HPDE6-E6E7 (cell line): ENCODE results near the gene ZNF665.
"Not testable (repeated sequence)": the region's sequence is repeated elsewhere in the genome, so short reads cannot be mapped to it uniquely, and the experiment has no call there.

Experiments
- DNase-seq: peaks from one replicate; pipeline ENCODE4 v3.0.0; 2011; ENCODE audit warnings: missing footprints; ENCODE audit errors: extremely low spot score

Gene ZNF665

GRCh38 chr19:53158119-53158656, 35.0 kb downstream of the ZNF665 start:
- DNase-seq, result no peak

GRCh38 chr19:53157626-53158025, 35.5 kb downstream of the ZNF665 start:
- DNase-seq, result no peak

DNA sequence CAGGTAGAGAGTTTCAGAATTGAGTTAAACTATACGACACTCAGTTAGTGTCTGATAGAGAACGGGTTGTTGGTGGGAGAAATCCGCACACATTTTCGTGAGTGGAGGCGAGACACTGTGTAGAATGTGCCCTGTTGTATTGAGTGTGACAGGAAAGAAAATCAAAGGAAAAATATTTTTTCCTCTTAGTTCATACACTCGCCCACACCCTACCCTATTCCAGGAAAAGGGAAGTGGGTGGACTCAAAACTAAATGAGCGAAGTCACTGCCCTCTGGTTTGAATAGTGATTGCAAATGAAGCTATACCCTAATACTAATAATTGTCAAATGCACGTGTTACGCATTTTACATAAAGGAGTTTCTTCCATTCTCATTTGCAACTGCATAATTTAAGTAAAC, 36.3 kb downstream of the ZNF665 start:
- DNase-seq, result no peak

DNA sequence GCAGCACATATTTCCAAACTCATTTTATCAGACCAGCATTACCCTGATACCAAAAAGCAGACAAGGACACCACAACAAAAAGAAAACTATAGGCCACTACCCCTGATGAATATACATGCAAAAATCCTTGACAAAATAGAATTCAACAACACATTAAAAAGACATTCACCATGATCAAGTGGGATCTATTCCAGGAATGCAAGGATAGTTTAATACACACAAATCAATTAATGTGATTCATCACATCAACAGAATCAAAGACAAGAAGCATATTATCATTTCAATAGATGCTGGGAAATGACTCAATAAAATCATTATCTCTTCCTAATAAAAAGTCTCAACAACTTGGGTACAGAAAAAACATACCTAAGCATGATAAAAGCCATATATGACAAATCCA, 45.5 kb downstream of the ZNF665 start:
- no peak for DNase-seq

- DNase-seq, result no peak
Observed at GRCh38 chr19:53140351-53140750, 52.8 kb downstream of the ZNF665 start.

DNA sequence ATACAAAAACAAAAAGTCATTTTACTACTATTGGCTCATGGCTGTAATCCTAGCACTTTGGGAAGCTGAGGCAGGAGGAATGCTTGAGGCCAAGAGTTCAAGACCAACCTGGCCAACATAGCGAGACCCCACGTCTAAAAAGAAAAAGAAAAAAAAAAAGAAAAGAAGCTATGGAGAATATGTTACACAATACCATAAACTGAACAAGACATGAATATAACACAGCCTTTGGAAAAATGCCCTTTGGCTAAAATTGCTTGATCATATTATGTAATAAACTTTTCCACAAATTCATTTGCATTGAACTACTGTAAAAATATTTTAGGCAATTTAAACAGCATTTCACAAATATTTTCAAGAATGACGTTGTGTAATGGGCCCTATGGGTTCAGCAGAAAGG, 56.7 kb downstream of the ZNF665 start:
- no peak for DNase-seq

- peak; percentile 84 for DNase-seq
Observed at GRCh38 chr19:53132141-53132991, 60.8 kb downstream of the ZNF665 start, which contains the start of gene ZNF415. Gene ZNF415, minus strand, starts transcription at chr19:53132910. Its CDS starts 10,234 bp downstream, at chr19:53122676.

DNA sequence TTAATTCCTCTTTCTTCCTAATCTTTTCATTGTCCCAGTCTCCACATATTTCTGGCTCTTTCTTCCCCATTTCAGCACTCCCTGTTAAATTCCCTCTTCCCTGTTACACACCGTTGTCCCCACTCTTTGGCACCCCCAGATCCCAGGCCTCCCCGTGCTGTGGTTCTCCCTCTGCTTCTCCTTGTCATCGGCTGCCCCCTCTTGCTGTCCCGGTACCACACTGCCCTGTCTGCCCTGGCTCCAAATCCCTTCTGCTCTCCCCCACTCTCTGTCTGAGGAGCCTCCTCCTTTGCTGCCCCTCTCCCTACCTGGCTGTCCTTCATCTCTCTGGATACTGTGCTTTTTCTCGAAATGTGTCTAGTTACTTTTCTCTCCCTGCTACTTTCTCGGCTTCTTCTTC, 61.4 kb downstream of the ZNF665 start:
- DNase-seq, result no peak

GRCh38 chr19:53131085-53131590, 62.0 kb downstream of the ZNF665 start:
- DNase-seq, result no peak

GRCh38 chr19:53130506-53130905, 62.7 kb downstream of the ZNF665 start:
- no peak for DNase-seq

GRCh38 chr19:53126733-53127526, 66.2 kb downstream of the ZNF665 start:
- not testable (repeated sequence) for DNase-seq

- no peak for DNase-seq
Observed at GRCh38 chr19:53123400-53123799, 69.8 kb downstream of the ZNF665 start.
